WTC11 (cell line): Measurements from ENCODE around the gene GADD45B. TPM values are rescaled to one million over a fixed set of nuclear protein-coding genes. Genes with fewer than 3 reads are reported as not detected.

Experiments
- ATAC-seq: fragments of 200-7000 bp; cut with Tn5 transposase; 2 replicates; pipeline ENCODE4 v1.10.0; 2021; ENCODE audit warnings: mild to moderate bottlenecking, moderate library complexity
- CTCF ChIA-PET: fragments of 300-600 bp; sonication (Branson Sonifier 250); formaldehyde crosslinking; loops from one replicate; lab custom pipeline; 2021; ENCODE audit warnings: antibody characterized with exemption; lab: Charles Lee
- POLR2A ChIA-PET: fragments of 350-600 bp; sonication (Branson Sonifier 250); formaldehyde crosslinking; loops from one replicate; lab custom pipeline; 2021; ENCODE audit warnings: antibody characterized with exemption; lab: Charles Lee
- DNase-seq: peaks from one replicate; pipeline ENCODE4 v3.0.0; 2021; ENCODE audit warnings: low spot score
- H3K27ac Mint-ChIP-seq: 2 replicates; pipeline ENCODE4 v1.8.0; 2021; ENCODE audit warnings: mixed read lengths
- H3K27me3 Mint-ChIP-seq: 2 replicates; pipeline ENCODE4 v1.8.0; 2021; ENCODE audit warnings: low read depth, mild to moderate bottlenecking, moderate library complexity, mixed read lengths
- H3K36me3 Mint-ChIP-seq: 2 replicates; pipeline ENCODE4 v1.8.0; 2021; ENCODE audit warnings: mixed read lengths
- H3K4me1 Mint-ChIP-seq: 2 replicates; pipeline ENCODE4 v1.8.0; 2022; ENCODE audit warnings: mixed read lengths
- H3K4me3 Mint-ChIP-seq: 2 replicates; pipeline ENCODE4 v1.8.0; 2021; ENCODE audit warnings: mild to moderate bottlenecking, moderate library complexity, mixed read lengths
- H3K9me3 Mint-ChIP-seq: 2 replicates; pipeline ENCODE4 v1.8.0; 2021; ENCODE audit warnings: mixed read lengths
- ATF3 ChIP-seq: sonication (generic); formaldehyde crosslinking; conservative IDR thresholded peaks from 2 replicates; pipeline ENCODE4 v1.8.1; 2022; ENCODE audit warnings: mild to moderate bottlenecking, missing genetic modification reagents
- ATF6 ChIP-seq: sonication (generic); formaldehyde crosslinking; IDR thresholded peaks from 2 replicates; pipeline ENCODE4 v1.8.1; 2023; ENCODE audit warnings: mild to moderate bottlenecking, missing genetic modification reagents
- CBFB ChIP-seq: sonication (generic); formaldehyde crosslinking; IDR thresholded peaks from 2 replicates; pipeline ENCODE4 v1.8.1; 2022; ENCODE audit warnings: mild to moderate bottlenecking, low read depth, missing genetic modification reagents
- E2F4 ChIP-seq: sonication (generic); formaldehyde crosslinking; IDR thresholded peaks from 2 replicates; pipeline ENCODE4 v1.8.1; 2022; ENCODE audit warnings: low read depth, mild to moderate bottlenecking, moderate library complexity, missing genetic modification reagents, borderline replicate concordance
- ESRRA ChIP-seq: sonication (generic); formaldehyde crosslinking; IDR thresholded peaks from 2 replicates; pipeline ENCODE4 v1.8.1; 2022; ENCODE audit warnings: mild to moderate bottlenecking, missing genetic modification reagents, borderline replicate concordance
- FOXJ3 ChIP-seq: sonication (generic); formaldehyde crosslinking; IDR thresholded peaks from 2 replicates; pipeline ENCODE4 v1.9.0; 2021; ENCODE audit warnings: missing genetic modification reagents, mild to moderate bottlenecking, borderline replicate concordance
- GTF2I ChIP-seq: fragments of 250-450 bp; sonication (Bioruptor Pico); conservative IDR thresholded peaks from 2 replicates; pipeline ENCODE4 v1.4.0; 2021; ENCODE audit warnings: mild to moderate bottlenecking
- HMGA2 ChIP-seq: fragments of 250-450 bp; sonication (Bioruptor Pico); IDR thresholded peaks from 2 replicates; pipeline ENCODE4 v1.4.0; 2021; ENCODE audit warnings: mild to moderate bottlenecking, moderate library complexity
- IRF2 ChIP-seq: sonication (generic); formaldehyde crosslinking; IDR thresholded peaks from 2 replicates; pipeline ENCODE4 v1.8.0; 2022; ENCODE audit warnings: low read depth, missing genetic modification reagents, borderline replicate concordance
- MLX ChIP-seq: sonication (generic); formaldehyde crosslinking; IDR thresholded peaks from 2 replicates; pipeline ENCODE4 v1.8.1; 2023; ENCODE audit warnings: mild to moderate bottlenecking, missing genetic modification reagents, moderate library complexity
- MYBL2 ChIP-seq: sonication (generic); formaldehyde crosslinking; IDR thresholded peaks from 2 replicates; pipeline ENCODE4 v1.8.1; 2023; ENCODE audit warnings: mild to moderate bottlenecking, moderate library complexity, missing genetic modification reagents
- NFYB ChIP-seq: sonication (generic); formaldehyde crosslinking; conservative IDR thresholded peaks from 2 replicates; pipeline ENCODE4 v1.8.0; 2022; ENCODE audit warnings: low read depth, missing genetic modification reagents
- NR2C2 ChIP-seq: sonication (generic); formaldehyde crosslinking; IDR thresholded peaks from 2 replicates; pipeline ENCODE4 v1.8.0; 2022; ENCODE audit warnings: mild to moderate bottlenecking, missing genetic modification reagents
- PRRX2 ChIP-seq: fragments of 250-450 bp; sonication (Bioruptor Pico); IDR thresholded peaks from 2 replicates; pipeline ENCODE4 v1.8.0; 2021; ENCODE audit warnings: mild to moderate bottlenecking
- SMAD3 ChIP-seq: sonication (generic); formaldehyde crosslinking; IDR thresholded peaks from 2 replicates; pipeline ENCODE4 v1.8.0; 2022; ENCODE audit warnings: missing genetic modification reagents, mild to moderate bottlenecking, borderline replicate concordance
- SOX15 ChIP-seq: fragments of 250-450 bp; sonication (Bioruptor Pico); IDR thresholded peaks from 2 replicates; pipeline ENCODE4 v1.9.0; 2021; ENCODE audit warnings: mild to moderate bottlenecking
- SP1 ChIP-seq: sonication (generic); formaldehyde crosslinking; conservative IDR thresholded peaks from 2 replicates; pipeline ENCODE4 v1.8.1; 2022; ENCODE audit warnings: missing genetic modification reagents
- TEAD4 ChIP-seq: sonication (generic); formaldehyde crosslinking; IDR thresholded peaks from 2 replicates; pipeline ENCODE4 v1.8.0; 2022; ENCODE audit warnings: mild to moderate bottlenecking, missing genetic modification reagents
- ZBTB21 ChIP-seq: sonication (generic); formaldehyde crosslinking; IDR thresholded peaks from 2 replicates; pipeline ENCODE4 v1.8.1; 2023; ENCODE audit warnings: mild to moderate bottlenecking, missing genetic modification reagents, borderline replicate concordance
- ZNF396 ChIP-seq: fragments of 250-450 bp; sonication (Bioruptor Pico); IDR thresholded peaks from 2 replicates; pipeline ENCODE4 v1.8.0; 2021; ENCODE audit warnings: mild to moderate bottlenecking, moderate library complexity, borderline replicate concordance
- ZNF416 ChIP-seq: fragments of 250-450 bp; sonication (Bioruptor Pico); IDR thresholded peaks from 2 replicates; pipeline ENCODE4 v1.9.0; 2021; ENCODE audit warnings: mild to moderate bottlenecking, inconsistent platforms
- ZNF671 ChIP-seq: fragments of 250-450 bp; sonication (Bioruptor Pico); IDR thresholded peaks from 2 replicates; pipeline ENCODE4 v1.8.0; 2021; ENCODE audit warnings: mild to moderate bottlenecking
- ZSCAN18 ChIP-seq: fragments of 250-450 bp; sonication (Bioruptor Pico); IDR thresholded peaks from 2 replicates; pipeline ENCODE4 v2.1.2; 2022; ENCODE audit warnings: mild to moderate bottlenecking, moderate library complexity
- total RNA-seq: library from RNA; stranded (reverse); gene quantifications from 3 replicates; pipeline ENCODE4 v1.2.3, GENCODE V29; 2021
- TF ChIP-seq, protein P1 (sequence below): fragments of 250-450 bp; sonication (Bioruptor Pico); IDR thresholded peaks from 2 replicates; pipeline ENCODE4 v1.9.0; 2021; ENCODE audit warnings: mild to moderate bottlenecking, borderline replicate concordance
- TF ChIP-seq, protein P2 (sequence below): sonication (generic); formaldehyde crosslinking; IDR thresholded peaks from 2 replicates; pipeline ENCODE4 v1.8.1; 2023; ENCODE audit warnings: mild to moderate bottlenecking, missing genetic modification reagents, borderline replicate concordance

Gene GADD45B
- total RNA-seq, 1 experiment from 2014 or later = 17.9 TPM

GRCh38 chr19:2527171-2527570 lies 51.2 kb downstream of the GADD45B start (continued):
- TF ChIP-seq, protein P1, sequence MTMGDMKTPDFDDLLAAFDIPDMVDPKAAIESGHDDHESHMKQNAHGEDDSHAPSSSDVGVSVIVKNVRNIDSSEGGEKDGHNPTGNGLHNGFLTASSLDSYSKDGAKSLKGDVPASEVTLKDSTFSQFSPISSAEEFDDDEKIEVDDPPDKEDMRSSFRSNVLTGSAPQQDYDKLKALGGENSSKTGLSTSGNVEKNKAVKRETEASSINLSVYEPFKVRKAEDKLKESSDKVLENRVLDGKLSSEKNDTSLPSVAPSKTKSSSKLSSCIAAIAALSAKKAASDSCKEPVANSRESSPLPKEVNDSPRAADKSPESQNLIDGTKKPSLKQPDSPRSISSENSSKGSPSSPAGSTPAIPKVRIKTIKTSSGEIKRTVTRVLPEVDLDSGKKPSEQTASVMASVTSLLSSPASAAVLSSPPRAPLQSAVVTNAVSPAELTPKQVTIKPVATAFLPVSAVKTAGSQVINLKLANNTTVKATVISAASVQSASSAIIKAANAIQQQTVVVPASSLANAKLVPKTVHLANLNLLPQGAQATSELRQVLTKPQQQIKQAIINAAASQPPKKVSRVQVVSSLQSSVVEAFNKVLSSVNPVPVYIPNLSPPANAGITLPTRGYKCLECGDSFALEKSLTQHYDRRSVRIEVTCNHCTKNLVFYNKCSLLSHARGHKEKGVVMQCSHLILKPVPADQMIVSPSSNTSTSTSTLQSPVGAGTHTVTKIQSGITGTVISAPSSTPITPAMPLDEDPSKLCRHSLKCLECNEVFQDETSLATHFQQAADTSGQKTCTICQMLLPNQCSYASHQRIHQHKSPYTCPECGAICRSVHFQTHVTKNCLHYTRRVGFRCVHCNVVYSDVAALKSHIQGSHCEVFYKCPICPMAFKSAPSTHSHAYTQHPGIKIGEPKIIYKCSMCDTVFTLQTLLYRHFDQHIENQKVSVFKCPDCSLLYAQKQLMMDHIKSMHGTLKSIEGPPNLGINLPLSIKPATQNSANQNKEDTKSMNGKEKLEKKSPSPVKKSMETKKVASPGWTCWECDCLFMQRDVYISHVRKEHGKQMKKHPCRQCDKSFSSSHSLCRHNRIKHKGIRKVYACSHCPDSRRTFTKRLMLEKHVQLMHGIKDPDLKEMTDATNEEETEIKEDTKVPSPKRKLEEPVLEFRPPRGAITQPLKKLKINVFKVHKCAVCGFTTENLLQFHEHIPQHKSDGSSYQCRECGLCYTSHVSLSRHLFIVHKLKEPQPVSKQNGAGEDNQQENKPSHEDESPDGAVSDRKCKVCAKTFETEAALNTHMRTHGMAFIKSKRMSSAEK (CRISPR knock-in tag) = no peak
- TF ChIP-seq ESRRA (CRISPR knock-in tag) = no peak
- TF ChIP-seq FOXJ3 (CRISPR knock-in tag) = no peak
- TF ChIP-seq MLX (CRISPR knock-in tag) = no peak
- TF ChIP-seq SMAD3 = no peak
- TF ChIP-seq NFYB = no peak
- TF ChIP-seq HMGA2 (CRISPR knock-in tag) = no peak
- TF ChIP-seq SP1 (CRISPR knock-in tag) = no peak
- no peak for TF ChIP-seq ATF6
- no peak for TF ChIP-seq ATF3 (CRISPR knock-in tag)
- TF ChIP-seq ZNF671 (CRISPR knock-in tag) = no peak

GRCh38 chr19:2527686-2528085 lies 51.8 kb downstream of the GADD45B start:
- no peak for DNase-seq
- peaks cover 5% of the 10 kb centered on the region; the same call in 1 of the 2 replicates for H3K36me3 Mint-ChIP-seq
- peaks cover 7% of the 10 kb centered on the region for H3K9me3 Mint-ChIP-seq
- ChIA-PET CTCF (interaction anchor here (1.8 kb wide), 1 partner anchor 84 kb away, joined by 6 read pairs; no protein-coding TSS in a partner anchor), POLR2A (interaction anchor here (0.6 to 3.6 kb wide), 5 partner anchors 17 to 360 kb away, joined by 3 to 12 read pairs (median 5); partner anchors contain the start of gene GADD45B)
- H3K4me1 Mint-ChIP-seq = peaks cover 10% of the 10 kb centered on the region
- no peak overlapping the region for H3K4me3 Mint-ChIP-seq
- peak overlapping the region; percentile 72; the same call in 1 of the 2 replicates for H3K27ac Mint-ChIP-seq
- no peaks in the 10 kb centered on the region for H3K27me3 Mint-ChIP-seq
- ATAC-seq = no peak
- TF ChIP-seq IRF2 (CRISPR knock-in tag) (no peak), PRRX2 (CRISPR knock-in tag) (no peak), E2F4 (CRISPR knock-in tag) (no peak), TEAD4 (CRISPR knock-in tag) (no peak), ZSCAN18 (CRISPR knock-in tag) (no peak), ZNF396 (CRISPR knock-in tag) (no peak), MYBL2 (CRISPR knock-in tag) (no peak), GTF2I (no peak), ZNF671 (CRISPR knock-in tag) (no peak), ZBTB21 (CRISPR knock-in tag) (no peak), NR2C2 (CRISPR knock-in tag) (no peak), ZNF416 (no peak), SOX15 (CRISPR knock-in tag) (no peak), CBFB (CRISPR knock-in tag) (no peak)
- TF ChIP-seq, protein P2, sequence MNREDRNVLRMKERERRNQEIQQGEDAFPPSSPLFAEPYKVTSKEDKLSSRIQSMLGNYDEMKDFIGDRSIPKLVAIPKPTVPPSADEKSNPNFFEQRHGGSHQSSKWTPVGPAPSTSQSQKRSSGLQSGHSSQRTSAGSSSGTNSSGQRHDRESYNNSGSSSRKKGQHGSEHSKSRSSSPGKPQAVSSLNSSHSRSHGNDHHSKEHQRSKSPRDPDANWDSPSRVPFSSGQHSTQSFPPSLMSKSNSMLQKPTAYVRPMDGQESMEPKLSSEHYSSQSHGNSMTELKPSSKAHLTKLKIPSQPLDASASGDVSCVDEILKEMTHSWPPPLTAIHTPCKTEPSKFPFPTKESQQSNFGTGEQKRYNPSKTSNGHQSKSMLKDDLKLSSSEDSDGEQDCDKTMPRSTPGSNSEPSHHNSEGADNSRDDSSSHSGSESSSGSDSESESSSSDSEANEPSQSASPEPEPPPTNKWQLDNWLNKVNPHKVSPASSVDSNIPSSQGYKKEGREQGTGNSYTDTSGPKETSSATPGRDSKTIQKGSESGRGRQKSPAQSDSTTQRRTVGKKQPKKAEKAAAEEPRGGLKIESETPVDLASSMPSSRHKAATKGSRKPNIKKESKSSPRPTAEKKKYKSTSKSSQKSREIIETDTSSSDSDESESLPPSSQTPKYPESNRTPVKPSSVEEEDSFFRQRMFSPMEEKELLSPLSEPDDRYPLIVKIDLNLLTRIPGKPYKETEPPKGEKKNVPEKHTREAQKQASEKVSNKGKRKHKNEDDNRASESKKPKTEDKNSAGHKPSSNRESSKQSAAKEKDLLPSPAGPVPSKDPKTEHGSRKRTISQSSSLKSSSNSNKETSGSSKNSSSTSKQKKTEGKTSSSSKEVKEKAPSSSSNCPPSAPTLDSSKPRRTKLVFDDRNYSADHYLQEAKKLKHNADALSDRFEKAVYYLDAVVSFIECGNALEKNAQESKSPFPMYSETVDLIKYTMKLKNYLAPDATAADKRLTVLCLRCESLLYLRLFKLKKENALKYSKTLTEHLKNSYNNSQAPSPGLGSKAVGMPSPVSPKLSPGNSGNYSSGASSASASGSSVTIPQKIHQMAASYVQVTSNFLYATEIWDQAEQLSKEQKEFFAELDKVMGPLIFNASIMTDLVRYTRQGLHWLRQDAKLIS = no peak
